Neural crest cell (in vitro differentiated cells): ENCODE data around the gene UMOD. TPM values are rescaled to one million over a fixed set of nuclear protein-coding genes. Genes with fewer than 3 reads are reported as not detected.

ENCODE experiments used
- DNase-seq: peaks from one replicate; pipeline ENCODE4 v3.0.0; 2021; ENCODE audit warnings: low read depth, mixed read lengths, low spot score
- H3K27ac Mint-ChIP-seq: one replicate; pipeline ENCODE4 v1.8.0; 2021; ENCODE audit warnings: mild to moderate bottlenecking, mixed read lengths; ENCODE audit not compliant: unreplicated experiment
- H3K27me3 Mint-ChIP-seq: 2 replicates; pipeline ENCODE4 v1.8.0; 2021; ENCODE audit warnings: low read depth, mild to moderate bottlenecking, mixed read lengths
- H3K36me3 Mint-ChIP-seq: 2 replicates; pipeline ENCODE4 v1.8.0; 2021; ENCODE audit warnings: low read depth, mild to moderate bottlenecking, mixed read lengths
- H3K4me1 Mint-ChIP-seq: 2 replicates; pipeline ENCODE4 v1.8.0; 2021; ENCODE audit warnings: mixed read lengths
- H3K4me3 Mint-ChIP-seq: one replicate; pipeline ENCODE4 v1.8.0; 2021; ENCODE audit warnings: mild to moderate bottlenecking, mixed read lengths
- H3K9me3 Mint-ChIP-seq: 2 replicates; pipeline ENCODE4 v1.8.0; 2021; ENCODE audit warnings: mixed read lengths
- total RNA-seq: library from RNA; stranded (reverse); gene quantifications from 2 replicates; pipeline ENCODE4 v1.2.1, GENCODE V29; 2021
- TF ChIP-seq, protein P1 (sequence below): fragments of 200-600 bp; sonication (generic); conservative IDR thresholded peaks from 2 replicates; pipeline ENCODE4 v1.5.0; 2021; ENCODE audit warnings: antibody characterized with exemption, mild to moderate bottlenecking

UMOD gene
- total RNA-seq, 1 donor from 2014 or later: not detected

- Mint-ChIP-seq H3K27ac (no peak within 1 kb of the TSS), H3K9me3 (no peaks in the 10 kb centered on the region), H3K4me1 (peaks cover under 1% of the 10 kb centered on the region), H3K27me3 (peaks cover 88% of the 10 kb centered on the region), H3K4me3 (no peak within 1 kb of the TSS), H3K36me3 (no peaks in the 10 kb centered on the region)
- TF ChIP-seq, protein P1, sequence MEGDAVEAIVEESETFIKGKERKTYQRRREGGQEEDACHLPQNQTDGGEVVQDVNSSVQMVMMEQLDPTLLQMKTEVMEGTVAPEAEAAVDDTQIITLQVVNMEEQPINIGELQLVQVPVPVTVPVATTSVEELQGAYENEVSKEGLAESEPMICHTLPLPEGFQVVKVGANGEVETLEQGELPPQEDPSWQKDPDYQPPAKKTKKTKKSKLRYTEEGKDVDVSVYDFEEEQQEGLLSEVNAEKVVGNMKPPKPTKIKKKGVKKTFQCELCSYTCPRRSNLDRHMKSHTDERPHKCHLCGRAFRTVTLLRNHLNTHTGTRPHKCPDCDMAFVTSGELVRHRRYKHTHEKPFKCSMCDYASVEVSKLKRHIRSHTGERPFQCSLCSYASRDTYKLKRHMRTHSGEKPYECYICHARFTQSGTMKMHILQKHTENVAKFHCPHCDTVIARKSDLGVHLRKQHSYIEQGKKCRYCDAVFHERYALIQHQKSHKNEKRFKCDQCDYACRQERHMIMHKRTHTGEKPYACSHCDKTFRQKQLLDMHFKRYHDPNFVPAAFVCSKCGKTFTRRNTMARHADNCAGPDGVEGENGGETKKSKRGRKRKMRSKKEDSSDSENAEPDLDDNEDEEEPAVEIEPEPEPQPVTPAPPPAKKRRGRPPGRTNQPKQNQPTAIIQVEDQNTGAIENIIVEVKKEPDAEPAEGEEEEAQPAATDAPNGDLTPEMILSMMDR: peak; percentile 30
- no peak for DNase-seq
Measured at GRCh38 chr16:20327444-20328041, 25.0 kb downstream of the UMOD start, which contains the start of gene GP2. GP2 (minus strand) TSS chr16:20327513; CDS start chr16:20326431, 1,082 bp downstream.

DNA sequence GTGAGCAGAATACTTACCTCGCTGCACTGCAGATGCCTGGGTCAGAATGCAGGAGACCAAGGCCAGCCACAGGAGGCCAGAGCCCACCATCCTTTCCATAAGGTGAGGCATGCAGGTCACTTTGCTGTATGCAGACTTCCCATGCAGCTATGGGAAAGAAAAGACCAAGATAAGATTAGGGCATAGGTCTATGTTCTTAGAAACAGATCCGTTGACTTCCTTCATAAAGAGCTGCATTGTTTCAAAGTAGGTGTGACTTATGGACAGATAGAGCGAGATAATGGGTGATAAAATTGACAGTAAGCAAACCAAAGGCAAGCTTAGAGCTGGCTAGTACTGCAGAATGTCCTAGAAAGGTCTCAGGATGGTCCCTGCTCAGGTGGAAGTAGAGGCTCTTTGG lies 26.2 kb downstream of the UMOD start:
- Mint-ChIP-seq H3K9me3 (no peaks in the 10 kb centered on the region), H3K4me3 (no peak overlapping the region), H3K27me3 (peaks cover 88% of the 10 kb centered on the region), H3K36me3 (no peaks in the 10 kb centered on the region), H3K4me1 (no peaks in the 10 kb centered on the region), H3K27ac (no peak overlapping the region)
- DNase-seq: no peak
- TF ChIP-seq, protein P1: no peak

DNA sequence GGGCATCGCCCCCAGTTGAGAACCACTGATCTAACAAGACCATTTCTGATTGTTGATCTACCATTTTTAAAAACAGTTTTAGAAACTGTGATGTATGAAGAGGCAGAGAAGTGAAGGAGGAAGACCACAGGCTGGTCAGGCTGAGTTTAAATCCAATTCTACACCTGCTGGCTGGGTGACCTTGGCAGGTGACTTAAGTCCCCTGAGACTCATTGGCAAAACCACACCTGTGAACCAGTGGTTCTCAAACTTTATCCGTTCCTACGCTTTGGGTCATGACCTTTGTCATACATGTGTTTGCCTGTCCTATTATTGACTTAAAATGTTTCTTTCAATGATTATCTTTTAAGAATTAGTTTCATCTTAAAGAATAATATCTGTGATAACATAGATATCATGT lies 27.5 kb downstream of the UMOD start:
- peaks cover 84% of the 10 kb centered on the region for H3K27me3 Mint-ChIP-seq

GRCh38 chr16:20323591-20324117 lies 28.9 kb downstream of the UMOD start:
- H3K27ac Mint-ChIP-seq: no peak overlapping the region
- TF ChIP-seq, protein P1: no peak
- H3K4me1 Mint-ChIP-seq: no peaks in the 10 kb centered on the region
- no peaks in the 10 kb centered on the region for H3K9me3 Mint-ChIP-seq
- H3K36me3 Mint-ChIP-seq: no peaks in the 10 kb centered on the region
- H3K4me3 Mint-ChIP-seq: no peak overlapping the region
- no peak for DNase-seq
- peaks cover 84% of the 10 kb centered on the region for H3K27me3 Mint-ChIP-seq

More for the DNA sequence above, 27.5 kb downstream of the UMOD start:
- TF ChIP-seq, protein P1: no peak
- H3K4me3 Mint-ChIP-seq: no peak overlapping the region
- H3K9me3 Mint-ChIP-seq: no peaks in the 10 kb centered on the region
- no peaks in the 10 kb centered on the region for H3K4me1 Mint-ChIP-seq
- H3K36me3 Mint-ChIP-seq: no peaks in the 10 kb centered on the region
- no peak overlapping the region for H3K27ac Mint-ChIP-seq
- DNase-seq: no peak

DNA sequence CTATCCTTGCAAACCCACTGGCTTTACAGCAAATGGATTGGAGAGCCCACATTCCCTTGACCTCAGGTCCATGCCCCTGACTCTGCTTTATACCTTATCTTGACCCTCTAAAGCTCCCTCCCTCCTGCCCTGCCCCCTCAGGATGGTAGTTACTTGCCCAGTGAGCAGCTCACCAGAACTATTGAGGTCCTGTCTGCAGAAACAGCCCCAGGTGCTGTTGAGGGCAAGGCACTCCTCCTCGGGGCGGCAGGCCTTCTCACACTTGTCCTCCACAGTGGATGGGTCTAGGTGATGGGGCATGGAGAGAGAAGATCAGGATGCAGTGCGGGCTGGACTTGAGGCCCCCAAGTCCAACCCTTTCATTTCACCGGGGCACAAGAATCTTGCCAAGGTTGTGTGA lies 29.8 kb downstream of the UMOD start:
- H3K27me3 Mint-ChIP-seq: peaks cover 84% of the 10 kb centered on the region
- no peak overlapping the region for H3K4me3 Mint-ChIP-seq

More for the DNA sequence above, 29.8 kb downstream of the UMOD start:
- Mint-ChIP-seq H3K27ac (no peak overlapping the region), H3K9me3 (no peaks in the 10 kb centered on the region), H3K36me3 (no peaks in the 10 kb centered on the region), H3K4me1 (no peaks in the 10 kb centered on the region)
- DNase-seq: no peak
- TF ChIP-seq, protein P1: no peak
